Activated naive CD8-positive, alpha-beta T cell treated with anti-CD3 and anti-CD28 coated beads, Interleukin-2, amount 50 U/mL, for 24 hours (primary cell): Measurements from ENCODE around the gene NRG4.

Experiments
- ATAC-seq: fragments of 150-1000 bp; cut with Tn5 transposase; one replicate; pipeline ENCODE4 v1.10.0; 2021
- DNase-seq: peaks from one replicate; pipeline ENCODE4 v3.0.0; 2021
- H3K27ac Mint-ChIP-seq: one replicate; pipeline ENCODE4 v1.8.0; 2021; ENCODE audit warnings: mild to moderate bottlenecking, mixed read lengths
- H3K27me3 Mint-ChIP-seq: one replicate; pipeline ENCODE4 v1.8.0; 2021; ENCODE audit warnings: mixed read lengths
- H3K36me3 Mint-ChIP-seq: one replicate; pipeline ENCODE4 v1.8.0; 2021; ENCODE audit warnings: low read depth, mixed read lengths
- H3K4me1 Mint-ChIP-seq: one replicate; pipeline ENCODE4 v1.8.0; 2021; ENCODE audit warnings: mixed read lengths
- H3K4me3 Mint-ChIP-seq: one replicate; pipeline ENCODE4 v1.8.0; 2021; ENCODE audit warnings: mild to moderate bottlenecking, moderate library complexity, mixed read lengths
- H3K9me3 Mint-ChIP-seq: one replicate; pipeline ENCODE4 v1.8.0; 2021; ENCODE audit warnings: mixed read lengths

The NRG4 gene

GRCh38 chr15:75966073-75966472 is 46.2 kb downstream of the NRG4 start:
- no peak overlapping the region for H3K4me3 Mint-ChIP-seq
- H3K4me1 Mint-ChIP-seq, result no peaks in the 10 kb centered on the region
- DNase-seq (no peak), ATAC-seq (no peak)
- H3K9me3 Mint-ChIP-seq, result no peaks in the 10 kb centered on the region
- H3K27ac Mint-ChIP-seq, result no peak overlapping the region
- peaks cover 5% of the 10 kb centered on the region for H3K27me3 Mint-ChIP-seq
- no peaks in the 10 kb centered on the region for H3K36me3 Mint-ChIP-seq

GRCh38 chr15:75961331-75961730 is 50.9 kb downstream of the NRG4 start:
- Mint-ChIP-seq H3K36me3 (no peaks in the 10 kb centered on the region), H3K9me3 (no peaks in the 10 kb centered on the region), H3K4me3 (no peak overlapping the region), H3K27me3 (peaks cover 17% of the 10 kb centered on the region), H3K4me1 (no peaks in the 10 kb centered on the region), H3K27ac (no peak overlapping the region)
- DNase-seq (no peak), ATAC-seq (no peak)

- ATAC-seq, result no peak
- Mint-ChIP-seq H3K9me3 (no peaks in the 10 kb centered on the region), H3K36me3 (no peaks in the 10 kb centered on the region), H3K4me1 (no peaks in the 10 kb centered on the region), H3K4me3 (no peak overlapping the region), H3K27me3 (peaks cover 38% of the 10 kb centered on the region), H3K27ac (no peak overlapping the region)
- DNase-seq, result no peak
These were observed 56.5 kb downstream of the NRG4 start for GRCh38 chr15:75955720-75956119.

GRCh38 chr15:75952525-75952924 is 59.7 kb downstream of the NRG4 start:
- no peak overlapping the region for H3K4me3 Mint-ChIP-seq
- ATAC-seq, result no peak
- H3K27ac Mint-ChIP-seq, result no peak overlapping the region
- H3K9me3 Mint-ChIP-seq, result no peaks in the 10 kb centered on the region
- H3K27me3 Mint-ChIP-seq, result peaks cover 45% of the 10 kb centered on the region
- no peaks in the 10 kb centered on the region for H3K36me3 Mint-ChIP-seq
- no peak for DNase-seq
- H3K4me1 Mint-ChIP-seq, result no peaks in the 10 kb centered on the region

GRCh38 chr15:75948761-75949296 is 63.4 kb downstream of the NRG4 start:
- Mint-ChIP-seq H3K4me3 (no peak overlapping the region), H3K36me3 (no peaks in the 10 kb centered on the region), H3K27ac (no peak overlapping the region), H3K4me1 (peaks cover 9% of the 10 kb centered on the region), H3K27me3 (peaks cover 35% of the 10 kb centered on the region), H3K9me3 (no peaks in the 10 kb centered on the region)
- DNase-seq (no peak), ATAC-seq (no peak)

GRCh38 chr15:75947092-75947491 is 65.1 kb downstream of the NRG4 start:
- H3K4me3 Mint-ChIP-seq, result no peak overlapping the region
- no peak overlapping the region for H3K27ac Mint-ChIP-seq
- H3K27me3 Mint-ChIP-seq, result peaks cover 31% of the 10 kb centered on the region
- no peaks in the 10 kb centered on the region for H3K36me3 Mint-ChIP-seq
- peaks cover 9% of the 10 kb centered on the region for H3K4me1 Mint-ChIP-seq
- DNase-seq, result no peak
- H3K9me3 Mint-ChIP-seq, result no peaks in the 10 kb centered on the region
- no peak for ATAC-seq

GRCh38 chr15:75945953-75946352 is 66.3 kb downstream of the NRG4 start:
- peaks cover 22% of the 10 kb centered on the region for H3K27me3 Mint-ChIP-seq
- no peak overlapping the region for H3K27ac Mint-ChIP-seq
- no peak overlapping the region for H3K4me3 Mint-ChIP-seq
- no peaks in the 10 kb centered on the region for H3K36me3 Mint-ChIP-seq
- ATAC-seq, result no peak
- H3K4me1 Mint-ChIP-seq, result peaks cover 9% of the 10 kb centered on the region
- H3K9me3 Mint-ChIP-seq, result no peaks in the 10 kb centered on the region
- DNase-seq, result no peak

- Mint-ChIP-seq H3K9me3 (peaks cover 7% of the 10 kb centered on the region), H3K36me3 (peaks cover 9% of the 10 kb centered on the region), H3K4me3 (no peak overlapping the region), H3K4me1 (peaks cover 9% of the 10 kb centered on the region), H3K27ac (no peak overlapping the region), H3K27me3 (peaks cover 12% of the 10 kb centered on the region)
- DNase-seq (no peak), ATAC-seq (no peak)
These were observed 68.5 kb downstream of the NRG4 start for GRCh38 chr15:75943713-75944215.

GRCh38 chr15:75943246-75943645 is 69.0 kb downstream of the NRG4 start:
- Mint-ChIP-seq H3K4me3 (no peak overlapping the region), H3K27me3 (peaks cover 12% of the 10 kb centered on the region), H3K27ac (no peak overlapping the region), H3K4me1 (peaks cover 9% of the 10 kb centered on the region), H3K36me3 (peaks cover 14% of the 10 kb centered on the region), H3K9me3 (peaks cover 12% of the 10 kb centered on the region)
- ATAC-seq (no peak), DNase-seq (no peak)

GRCh38 chr15:75942464-75942863 is 69.8 kb downstream of the NRG4 start:
- ATAC-seq (no peak), DNase-seq (no peak)
- H3K4me1 Mint-ChIP-seq, result peaks cover 9% of the 10 kb centered on the region
- H3K27ac Mint-ChIP-seq, result no peak overlapping the region
- H3K9me3 Mint-ChIP-seq, result peaks cover 18% of the 10 kb centered on the region
- no peak overlapping the region for H3K4me3 Mint-ChIP-seq
- peaks cover 7% of the 10 kb centered on the region for H3K27me3 Mint-ChIP-seq
- H3K36me3 Mint-ChIP-seq, result peaks cover 22% of the 10 kb centered on the region

- no peak for ATAC-seq
- no peak overlapping the region for H3K4me3 Mint-ChIP-seq
- no peaks in the 10 kb centered on the region for H3K27me3 Mint-ChIP-seq
- no peak for DNase-seq
- peaks cover 57% of the 10 kb centered on the region for H3K36me3 Mint-ChIP-seq
- no peak overlapping the region for H3K27ac Mint-ChIP-seq
- H3K4me1 Mint-ChIP-seq, result peaks cover 36% of the 10 kb centered on the region
- no peaks in the 10 kb centered on the region for H3K9me3 Mint-ChIP-seq
These were observed 81.4 kb downstream of the NRG4 start for GRCh38 chr15:75930866-75931265.

- Mint-ChIP-seq H3K4me3 (no peak overlapping the region), H3K4me1 (peaks cover 40% of the 10 kb centered on the region), H3K27ac (peak overlapping the region; percentile 50), H3K27me3 (no peaks in the 10 kb centered on the region), H3K9me3 (no peaks in the 10 kb centered on the region), H3K36me3 (peaks cover 58% of the 10 kb centered on the region)
- ATAC-seq (peak; percentile 72), DNase-seq (no peak)
These were observed 82.2 kb downstream of the NRG4 start for GRCh38 chr15:75929799-75930565.

GRCh38 chr15:75928680-75929608 is 83.3 kb downstream of the NRG4 start:
- no peaks in the 10 kb centered on the region for H3K9me3 Mint-ChIP-seq
- no peak for ATAC-seq
- no peak for DNase-seq
- no peak overlapping the region for H3K4me3 Mint-ChIP-seq
- H3K4me1 Mint-ChIP-seq, result peaks cover 42% of the 10 kb centered on the region
- no peak overlapping the region for H3K27ac Mint-ChIP-seq
- H3K27me3 Mint-ChIP-seq, result no peaks in the 10 kb centered on the region
- peaks cover 57% of the 10 kb centered on the region for H3K36me3 Mint-ChIP-seq

- DNase-seq, result no peak
- Mint-ChIP-seq H3K4me3 (no peak overlapping the region), H3K4me1 (peaks cover 50% of the 10 kb centered on the region), H3K27ac (no peak overlapping the region), H3K27me3 (no peaks in the 10 kb centered on the region), H3K36me3 (peaks cover 52% of the 10 kb centered on the region), H3K9me3 (no peaks in the 10 kb centered on the region)
- ATAC-seq, result no peak
These were observed 84.6 kb downstream of the NRG4 start for GRCh38 chr15:75927601-75928000.
